GM23338 (cell line): Measurements from ENCODE around the gene ANGPTL7. TPM values are rescaled to one million over a fixed set of nuclear protein-coding genes. Genes with fewer than 3 reads are reported as not detected.
A peak's percentile ranks its signal among the peaks of the same experiment; 100 is the strongest.

Source experiments
- ATAC-seq: fragments of 200-7000 bp; cut with Tn5 transposase; 3 replicates; pipeline ENCODE4 v1.9.1; 2020
- DNase-seq: peaks from one replicate; pipeline ENCODE4 v3.0.0-alpha.2; 2015; ENCODE audit warnings: low spot score
- H2AFZ ChIP-seq: fragments of 200-600 bp; sonication (generic); 2 replicates; pipeline ENCODE4 v1.8.0; 2016; ENCODE audit warnings: antibody characterized with exemption, mild to moderate bottlenecking, moderate library complexity
- H3F3A ChIP-seq: fragments of 200-600 bp; sonication (generic); replicated peaks from 2 replicates; pipeline ENCODE4 v1.8.0; 2017; ENCODE audit warnings: antibody characterized with exemption, mixed run types, low read depth
- H3K27ac ChIP-seq: fragments of 200-600 bp; sonication (generic); 2 replicates; pipeline ENCODE4 v1.6.1; 2016; ENCODE audit warnings: low read depth
- H3K27me3 ChIP-seq: fragments of 200-600 bp; sonication (generic); 2 replicates; pipeline ENCODE4 v1.8.0; 2016; ENCODE audit warnings: mild to moderate bottlenecking, mixed run types, moderate library complexity; ENCODE audit not compliant: insufficient read depth
- H3K36me3 ChIP-seq: fragments of 200-600 bp; sonication (generic); 2 replicates; pipeline ENCODE4 v1.8.0; 2016; ENCODE audit warnings: mild to moderate bottlenecking; ENCODE audit not compliant: insufficient read depth
- H3K4me1 ChIP-seq: fragments of 200-600 bp; sonication (generic); 2 replicates; pipeline ENCODE4 v1.8.0; 2016; ENCODE audit warnings: mild to moderate bottlenecking, moderate library complexity; ENCODE audit not compliant: insufficient read depth
- H3K4me2 ChIP-seq: fragments of 200-600 bp; sonication (generic); 2 replicates; pipeline ENCODE4 v1.7.1; 2017; ENCODE audit warnings: mixed run types
- H3K4me3 ChIP-seq: fragments of 200-600 bp; sonication (generic); 2 replicates; pipeline ENCODE4 v1.6.1; 2016; ENCODE audit warnings: mixed run types
- H3K79me2 ChIP-seq: fragments of 200-600 bp; sonication (generic); replicated peaks from 2 replicates; pipeline ENCODE4 v1.8.0; 2017; ENCODE audit warnings: mild to moderate bottlenecking; ENCODE audit not compliant: insufficient read depth
- H3K9me2 ChIP-seq: fragments of 200-600 bp; sonication (generic); 2 replicates; pipeline ENCODE4 v1.8.0; 2017; ENCODE audit not compliant: insufficient read depth
- H4K20me1 ChIP-seq: fragments of 200-600 bp; sonication (generic); replicated peaks from 2 replicates; pipeline ENCODE4 v1.8.0; 2017; ENCODE audit warnings: mild to moderate bottlenecking; ENCODE audit not compliant: insufficient read depth
- H3K27ac Mint-ChIP-seq: 2 replicates; pipeline ENCODE4 v1.8.0; 2020; ENCODE audit warnings: inconsistent platforms, mild to moderate bottlenecking, moderate library complexity, mixed read lengths
- H3K27me3 Mint-ChIP-seq: 3 replicates; pipeline ENCODE4 v1.8.0; 2022; ENCODE audit warnings: low read depth, mild to moderate bottlenecking, moderate library complexity, mixed read lengths, inconsistent platforms; ENCODE audit not compliant: insufficient read depth, poor library complexity
- H3K36me3 Mint-ChIP-seq: 3 replicates; pipeline ENCODE4 v1.8.0; 2021; ENCODE audit warnings: low read depth, mild to moderate bottlenecking, inconsistent platforms, moderate library complexity, mixed read lengths
- H3K4me1 Mint-ChIP-seq: 3 replicates; pipeline ENCODE4 v1.8.0; 2020; ENCODE audit warnings: mild to moderate bottlenecking, inconsistent platforms, mixed read lengths
- H3K4me3 Mint-ChIP-seq: 3 replicates; pipeline ENCODE4 v1.8.0; 2021; ENCODE audit warnings: moderate library complexity, mild to moderate bottlenecking, inconsistent platforms, mixed read lengths
- H3K9me3 Mint-ChIP-seq: 3 replicates; pipeline ENCODE4 v1.8.0; 2020; ENCODE audit warnings: moderate library complexity, mild to moderate bottlenecking, inconsistent platforms, mixed read lengths
- CREB1 ChIP-seq: fragments of 250-450 bp; sonication (Bioruptor Pico); IDR thresholded peaks from 2 replicates; pipeline ENCODE4 v1.5.0; 2020; ENCODE audit warnings: low read depth, mild to moderate bottlenecking, moderate library complexity
- CTCF ChIP-seq, 2 experiments: fragments of 200-600 bp in 1 of 2; sonication (generic) in 1 of 2; conservative IDR thresholded peaks; 2 replicates each; pipeline versions ENCODE4 v1.5.1 to v1.6.1; 2016 to 2017; ENCODE audit warnings: antibody characterized with exemption in 2 of 2, low read depth in 2 of 2, mild to moderate bottlenecking in 2 of 2, moderate library complexity in 1 of 2
- ETS1 ChIP-seq: IDR thresholded peaks from 2 replicates; pipeline ENCODE4 v1.6.1; 2016; ENCODE audit warnings: antibody characterized with exemption
- EZH2 ChIP-seq: fragments of 200-600 bp; sonication (generic); IDR thresholded peaks from one replicate; pipeline ENCODE4 v1.8.0; 2017; ENCODE audit warnings: antibody characterized with exemption, mild to moderate bottlenecking, low read depth; ENCODE audit not compliant: unreplicated experiment
- EZH2phosphoT487 ChIP-seq: fragments of 200-600 bp; sonication (generic); IDR thresholded peaks from one replicate; pipeline ENCODE4 v1.8.1; 2018; ENCODE audit warnings: antibody characterized with exemption; ENCODE audit not compliant: unreplicated experiment
- JUNB ChIP-seq: IDR thresholded peaks from one replicate; pipeline ENCODE4 v1.6.1; 2016; ENCODE audit warnings: antibody characterized with exemption; ENCODE audit not compliant: unreplicated experiment
- NANOG ChIP-seq: IDR thresholded peaks from 2 replicates; pipeline ENCODE4 v1.6.1; 2016; ENCODE audit warnings: antibody characterized with exemption, borderline replicate concordance
- POLR2AphosphoS5 ChIP-seq: IDR thresholded peaks from 2 replicates; pipeline ENCODE4 v1.6.1; 2016; ENCODE audit warnings: antibody characterized with exemption, low read depth
- REST ChIP-seq: IDR thresholded peaks from one replicate; pipeline ENCODE4 v1.6.1; 2018; ENCODE audit warnings: antibody characterized with exemption; ENCODE audit not compliant: unreplicated experiment
- STAT1 ChIP-seq: IDR thresholded peaks from one replicate; pipeline ENCODE4 v1.6.1; 2016; ENCODE audit warnings: antibody characterized with exemption; ENCODE audit not compliant: unreplicated experiment
- ZNF114 ChIP-seq: fragments of 250-450 bp; sonication (Bioruptor Pico); IDR thresholded peaks from 2 replicates; pipeline ENCODE4 v1.5.0; 2020; ENCODE audit warnings: mild to moderate bottlenecking, moderate library complexity
- ZNF331 ChIP-seq: fragments of 250-450 bp; sonication (Bioruptor Pico); IDR thresholded peaks from 2 replicates; pipeline ENCODE4 v1.5.0; 2020; ENCODE audit warnings: low read depth, mild to moderate bottlenecking, moderate library complexity
- long read RNA-seq: library from polyadenylated mRNA; unstranded; transcript quantifications from one replicate; pipeline ENCODE4 v2.0.0, GENCODE V29; 2020; ENCODE audit not compliant: unreplicated experiment
- polyA plus RNA-seq: library from polyadenylated mRNA; unstranded; fragments of >200 nt; fragmentation: Nextera tagmentation; extraction: Ambion mirVana; gene quantifications from 2 replicates; pipeline ENCODE4 v1.2.1, GENCODE V29; 2016
- total RNA-seq: library from RNA; depleted of rRNA; stranded (reverse); fragments of >200 nt; shearing (Covaris generic); gene quantifications from 2 replicates; pipeline ENCODE4 v1.2.3, GENCODE V29; 2014; rRNA removed

Gene ANGPTL7
- total RNA-seq (not detected in 2 replicates), polyA plus RNA-seq (0.13 TPM in 1 of 2 replicates, not detected in the other)
- long read RNA-seq = 0 reads

GRCh38 chr1:11188858-11189451, at the start of gene ANGPTL7:
Gene ANGPTL7, plus strand, starts transcription at chr1:11189355. Its CDS starts 225 bp downstream, at chr1:11189580.
- H3K4me3 Mint-ChIP-seq = no peak within 1 kb of the TSS
- no peaks in the 10 kb centered on the region for H3K27me3 ChIP-seq
- H3K27ac Mint-ChIP-seq = no peak within 1 kb of the TSS

GRCh38 chr1:11142618-11143391, 46.4 kb upstream of the ANGPTL7 start:
- Mint-ChIP-seq H3K4me1 (peaks cover 15% of the 10 kb centered on the region; the same call in 2 of the 3 replicates), H3K27ac (no peak overlapping the region; the same call in 1 of the 2 replicates), H3K27me3 (no peaks in the 10 kb centered on the region), H3K9me3 (no peaks in the 10 kb centered on the region), H3K4me3 (no peak overlapping the region), H3K36me3 (peaks cover 63% of the 10 kb centered on the region)
- H3K27me3 ChIP-seq = no peaks in the 10 kb centered on the region
- H3K27ac ChIP-seq = no peak overlapping the region
- ATAC-seq (no peak), DNase-seq (no peak)
- peaks cover 2% of the 10 kb centered on the region; the same call in 1 of the 2 replicates for H3K4me1 ChIP-seq
- no peak overlapping the region for H3K4me3 ChIP-seq
- H4K20me1 ChIP-seq = no peaks in the 10 kb centered on the region; the same call in 1 of the 2 replicates
- no peaks in the 10 kb centered on the region for H3K9me2 ChIP-seq
- H3K79me2 ChIP-seq = no peaks in the 10 kb centered on the region
- H2AFZ ChIP-seq = no peak overlapping the region
- H3K4me2 ChIP-seq = no peak overlapping the region
- H3K36me3 ChIP-seq = peaks cover 25% of the 10 kb centered on the region
- peaks cover 4% of the 10 kb centered on the region; the same call in 1 of the 2 replicates for H3F3A ChIP-seq
- TF ChIP-seq EZH2 = no peak
- no peak for TF ChIP-seq NANOG
- no peak for TF ChIP-seq POLR2AphosphoS5
- TF ChIP-seq REST = no peak
- no peak for TF ChIP-seq CTCF (conservative IDR thresholded peaks at IDR 0.05; ENCODE audit: low read depth in 2 of 2)
- TF ChIP-seq STAT1 = no peak
- TF ChIP-seq ZNF114 (CRISPR knock-in tag) = no peak
- TF ChIP-seq JUNB = no peak
- no peak for TF ChIP-seq EZH2phosphoT487
- no peak for TF ChIP-seq ETS1
- TF ChIP-seq CREB1 (CRISPR knock-in tag) = no peak
- TF ChIP-seq ZNF331 (CRISPR knock-in tag) = no peak

More at GRCh38 chr1:11188858-11189451, at the start of gene ANGPTL7:
- H4K20me1 ChIP-seq = peaks cover 7% of the 10 kb centered on the region
- H2AFZ ChIP-seq = no peak within 1 kb of the TSS
- H3K4me2 ChIP-seq = no peak within 1 kb of the TSS
- no peaks in the 10 kb centered on the region for H3K79me2 ChIP-seq
- peak; percentile 44 for ATAC-seq
- no peaks in the 10 kb centered on the region for H3K27me3 Mint-ChIP-seq
- peaks cover 4% of the 10 kb centered on the region; the same call in 1 of the 3 replicates for H3K4me1 Mint-ChIP-seq
- TF ChIP-seq ZNF331 (CRISPR knock-in tag) (no peak), ZNF114 (CRISPR knock-in tag) (no peak), ETS1 (no peak)
- no peaks in the 10 kb centered on the region for H3F3A ChIP-seq
- peaks cover 7% of the 10 kb centered on the region for H3K36me3 ChIP-seq
- no peak within 1 kb of the TSS for H3K27ac ChIP-seq
- no peaks in the 10 kb centered on the region for H3K4me1 ChIP-seq
- no peak for DNase-seq
- no peak within 1 kb of the TSS for H3K4me3 ChIP-seq
- no peaks in the 10 kb centered on the region for H3K9me3 Mint-ChIP-seq
- peaks cover 33% of the 10 kb centered on the region for H3K36me3 Mint-ChIP-seq
- H3K9me2 ChIP-seq = no peaks in the 10 kb centered on the region
